K562 (cell line): ENCODE results near the gene RNASEH2A.

Source experiments
- CEBPG ChIP-seq, 3 experiments: fragments of 200-800 bp in 1 of 3; sonication (Bioruptor generic) in 1 of 3; sonication (generic) in 1 of 3; formaldehyde crosslinking in 1 of 3; IDR thresholded peaks in 2 of 3; conservative IDR thresholded peaks in 1 of 3; 2 replicates each; pipeline versions ENCODE4 v1.6.1 to v1.8.0; 2016 to 2022; ENCODE audit warnings: missing compliant biosample characterization in 2 of 3, missing genetic modification characterization in 2 of 3, mild to moderate bottlenecking in 1 of 3, missing genetic modification reagents in 1 of 3
- HDAC2 ChIP-seq: fragments of 450-650 bp; IDR thresholded peaks from 2 replicates; pipeline ENCODE4 v1.6.1; 2016; ENCODE audit warnings: mild to moderate bottlenecking
- HDGF ChIP-seq: fragments of 450-650 bp; IDR thresholded peaks from 2 replicates; pipeline ENCODE4 v1.6.1; 2016
- LEF1 ChIP-seq: fragments of 450-650 bp; IDR thresholded peaks from 2 replicates; pipeline ENCODE4 v1.6.1; 2016; ENCODE audit warnings: mild to moderate bottlenecking
- NBN ChIP-seq: fragments of 450-650 bp; IDR thresholded peaks from 2 replicates; pipeline ENCODE4 v1.6.1; 2016; ENCODE audit warnings: low read depth, mild to moderate bottlenecking
- NFATC3 ChIP-seq: fragments of 450-650 bp; IDR thresholded peaks from 2 replicates; pipeline ENCODE4 v1.6.1; 2017; ENCODE audit warnings: mild to moderate bottlenecking
- RNF2 ChIP-seq: sonication (generic); IDR thresholded peaks from 2 replicates; pipeline ENCODE4 v1.6.1; 2016
- SREBF2 ChIP-seq: sonication (generic); formaldehyde crosslinking; IDR thresholded peaks from 2 replicates; pipeline ENCODE4 v1.4.0; 2020; ENCODE audit warnings: mild to moderate bottlenecking, missing genetic modification reagents
- TCF7L2 ChIP-seq: fragments of 150-350 bp; IDR thresholded peaks from 2 replicates; pipeline ENCODE4 v1.6.1; 2016; ENCODE audit warnings: low read depth, mild to moderate bottlenecking, low read length, moderate library complexity
- ZNF143 ChIP-seq: sonication (generic); formaldehyde crosslinking; IDR thresholded peaks from 2 replicates; pipeline ENCODE4 v1.9.0; 2022; ENCODE audit warnings: mild to moderate bottlenecking, missing genetic modification reagents
- ZNF445 ChIP-seq: fragments of 250-450 bp; sonication (Bioruptor Pico); IDR thresholded peaks from 2 replicates; pipeline ENCODE4 v1.4.0; 2020; ENCODE audit warnings: low read depth, mild to moderate bottlenecking, moderate library complexity
- TF ChIP-seq, protein P1 (sequence below), 3 experiments: IDR thresholded peaks in 2 of 3; conservative IDR thresholded peaks in 1 of 3; 2 replicates each; pipeline ENCODE4 v1.5.1; 2011 to 2012; ENCODE audit warnings: low read length in 3 of 3, mild to moderate bottlenecking in 3 of 3, control low read depth in 2 of 3, improper control_type of control experiment in 1 of 3, inconsistent platforms in 1 of 3, low read depth in 1 of 3, mixed read lengths in 1 of 3, moderate library complexity in 1 of 3; ENCODE audit not compliant: insufficient read depth in 2 of 3

DNA sequence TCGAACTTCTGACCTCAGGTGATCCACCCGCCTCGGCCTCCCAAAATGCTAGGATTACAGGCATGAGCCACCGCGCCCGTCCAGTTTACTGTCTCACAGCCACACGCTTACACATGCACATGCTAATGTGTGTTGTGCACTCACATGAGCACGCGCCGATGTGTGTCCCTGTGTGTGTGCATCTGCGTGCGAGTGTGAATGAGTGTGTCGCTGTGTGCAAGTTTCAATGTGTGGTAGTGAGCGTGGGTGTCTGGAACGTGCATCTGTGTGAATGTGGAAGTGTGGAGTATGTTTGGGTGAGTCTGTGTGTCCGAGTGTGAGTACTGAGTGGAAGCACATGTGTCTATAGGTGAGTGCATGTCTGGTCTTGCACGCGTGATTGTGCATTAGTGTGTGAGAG is 36.1 kb downstream of the RNASEH2A start:
- TF ChIP-seq TCF7L2 = no peak
- TF ChIP-seq ZNF445 (CRISPR knock-in tag) = no peak
- TF ChIP-seq SREBF2 = no peak
- TF ChIP-seq RNF2 = no peak
- TF ChIP-seq, protein P1, sequence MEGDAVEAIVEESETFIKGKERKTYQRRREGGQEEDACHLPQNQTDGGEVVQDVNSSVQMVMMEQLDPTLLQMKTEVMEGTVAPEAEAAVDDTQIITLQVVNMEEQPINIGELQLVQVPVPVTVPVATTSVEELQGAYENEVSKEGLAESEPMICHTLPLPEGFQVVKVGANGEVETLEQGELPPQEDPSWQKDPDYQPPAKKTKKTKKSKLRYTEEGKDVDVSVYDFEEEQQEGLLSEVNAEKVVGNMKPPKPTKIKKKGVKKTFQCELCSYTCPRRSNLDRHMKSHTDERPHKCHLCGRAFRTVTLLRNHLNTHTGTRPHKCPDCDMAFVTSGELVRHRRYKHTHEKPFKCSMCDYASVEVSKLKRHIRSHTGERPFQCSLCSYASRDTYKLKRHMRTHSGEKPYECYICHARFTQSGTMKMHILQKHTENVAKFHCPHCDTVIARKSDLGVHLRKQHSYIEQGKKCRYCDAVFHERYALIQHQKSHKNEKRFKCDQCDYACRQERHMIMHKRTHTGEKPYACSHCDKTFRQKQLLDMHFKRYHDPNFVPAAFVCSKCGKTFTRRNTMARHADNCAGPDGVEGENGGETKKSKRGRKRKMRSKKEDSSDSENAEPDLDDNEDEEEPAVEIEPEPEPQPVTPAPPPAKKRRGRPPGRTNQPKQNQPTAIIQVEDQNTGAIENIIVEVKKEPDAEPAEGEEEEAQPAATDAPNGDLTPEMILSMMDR (IDR thresholded peaks at IDR 0.05 in 2 of 3, conservative IDR thresholded peaks at IDR 0.05 in 1 of 3; ENCODE audit: insufficient read depth in 2 of 3, low read depth in 1 of 3, low read length in 3 of 3) = no peak
- no peak for TF ChIP-seq CEBPG (CRISPR knock-in tag; IDR thresholded peaks at IDR 0.05)
- TF ChIP-seq CEBPG (tag; conservative IDR thresholded peaks at IDR 0.05 in 1 of 2, IDR thresholded peaks at IDR 0.05 in 1 of 2) = no peak
- no peak for TF ChIP-seq HDAC2
- no peak for TF ChIP-seq HDGF
- no peak for TF ChIP-seq ZNF143
- no peak for TF ChIP-seq NBN
- TF ChIP-seq NFATC3 = no peak
- TF ChIP-seq LEF1 = no peak
